ENCODE results near the gene C10orf53.

The C10orf53 gene

GRCh38 chr10:49634069-49634660, 45.3 kb upstream of the C10orf53 start:
- DNase-seq (ENCODE audit: low spot score) (peak; percentile 32), ATAC-seq (ENCODE audit: low read depth) (no peak)
- H3K27ac ChIP-seq (ENCODE audit: poor library complexity, severe bottlenecking), result no peak overlapping the region
- no peaks in the 10 kb centered on the region for H3K36me3 ChIP-seq (ENCODE audit: low read depth)
- H3K27me3 ChIP-seq (ENCODE audit: insufficient read depth, poor library complexity, severe bottlenecking), result peaks cover 17% of the 10 kb centered on the region
- H3K9me3 ChIP-seq (ENCODE audit: severe bottlenecking), result no peaks in the 10 kb centered on the region
- no peaks in the 10 kb centered on the region for H3K4me1 ChIP-seq (ENCODE audit: insufficient read depth, poor library complexity, severe bottlenecking)
- TF ChIP-seq CTCF (IDR thresholded peaks at IDR 0.05; ENCODE audit: poor library complexity, severe bottlenecking), result no peak
- H3K4me3 ChIP-seq (ENCODE audit: severe bottlenecking), result no peak overlapping the region

GRCh38 chr10:49642311-49642710, 37.1 kb upstream of the C10orf53 start:
- no peaks in the 10 kb centered on the region for H3K4me1 ChIP-seq (ENCODE audit: insufficient read depth, poor library complexity, severe bottlenecking)
- ATAC-seq (ENCODE audit: low read depth) (no peak), DNase-seq (ENCODE audit: low spot score) (peak; percentile 20)
- no peak for TF ChIP-seq CTCF (IDR thresholded peaks at IDR 0.05; ENCODE audit: poor library complexity, severe bottlenecking)
- peaks cover 25% of the 10 kb centered on the region for H3K27me3 ChIP-seq (ENCODE audit: insufficient read depth, poor library complexity, severe bottlenecking)
- H3K9me3 ChIP-seq (ENCODE audit: severe bottlenecking), result no peaks in the 10 kb centered on the region
- H3K27ac ChIP-seq (ENCODE audit: poor library complexity, severe bottlenecking), result no peak overlapping the region
- H3K4me3 ChIP-seq (ENCODE audit: severe bottlenecking), result no peak overlapping the region
- H3K36me3 ChIP-seq (ENCODE audit: low read depth), result no peaks in the 10 kb centered on the region

- no peak overlapping the region for H3K4me3 ChIP-seq (ENCODE audit: severe bottlenecking)
- no peaks in the 10 kb centered on the region for H3K36me3 ChIP-seq (ENCODE audit: low read depth)
- TF ChIP-seq CTCF (IDR thresholded peaks at IDR 0.05; ENCODE audit: poor library complexity, severe bottlenecking), result no peak
- H3K4me1 ChIP-seq (ENCODE audit: insufficient read depth, poor library complexity, severe bottlenecking), result no peaks in the 10 kb centered on the region
- H3K27ac ChIP-seq (ENCODE audit: poor library complexity, severe bottlenecking), result no peak overlapping the region
- DNase-seq (ENCODE audit: low spot score) (peak; percentile 46), ATAC-seq (ENCODE audit: low read depth) (no peak)
- H3K27me3 ChIP-seq (ENCODE audit: insufficient read depth, poor library complexity, severe bottlenecking), result peaks cover 16% of the 10 kb centered on the region
- H3K9me3 ChIP-seq (ENCODE audit: severe bottlenecking), result no peaks in the 10 kb centered on the region
These were observed 36.0 kb upstream of the C10orf53 start for GRCh38 chr10:49643241-49644034.

- H3K27ac ChIP-seq (ENCODE audit: poor library complexity, severe bottlenecking), result no peak overlapping the region
- H3K4me3 ChIP-seq (ENCODE audit: severe bottlenecking), result no peak overlapping the region
- TF ChIP-seq CTCF (IDR thresholded peaks at IDR 0.05; ENCODE audit: poor library complexity, severe bottlenecking), result no peak
- no peaks in the 10 kb centered on the region for H3K4me1 ChIP-seq (ENCODE audit: insufficient read depth, poor library complexity, severe bottlenecking)
- ATAC-seq (ENCODE audit: low read depth) (no peak), DNase-seq (ENCODE audit: low spot score) (peak; percentile 38)
- no peaks in the 10 kb centered on the region for H3K36me3 ChIP-seq (ENCODE audit: low read depth)
- no peaks in the 10 kb centered on the region for H3K9me3 ChIP-seq (ENCODE audit: severe bottlenecking)
- H3K27me3 ChIP-seq (ENCODE audit: insufficient read depth, poor library complexity, severe bottlenecking), result peaks cover 9% of the 10 kb centered on the region
These were observed 35.3 kb upstream of the C10orf53 start for GRCh38 chr10:49644035-49644646.
